ENCODE results near the gene NRG2.

NRG2 gene

DNA sequence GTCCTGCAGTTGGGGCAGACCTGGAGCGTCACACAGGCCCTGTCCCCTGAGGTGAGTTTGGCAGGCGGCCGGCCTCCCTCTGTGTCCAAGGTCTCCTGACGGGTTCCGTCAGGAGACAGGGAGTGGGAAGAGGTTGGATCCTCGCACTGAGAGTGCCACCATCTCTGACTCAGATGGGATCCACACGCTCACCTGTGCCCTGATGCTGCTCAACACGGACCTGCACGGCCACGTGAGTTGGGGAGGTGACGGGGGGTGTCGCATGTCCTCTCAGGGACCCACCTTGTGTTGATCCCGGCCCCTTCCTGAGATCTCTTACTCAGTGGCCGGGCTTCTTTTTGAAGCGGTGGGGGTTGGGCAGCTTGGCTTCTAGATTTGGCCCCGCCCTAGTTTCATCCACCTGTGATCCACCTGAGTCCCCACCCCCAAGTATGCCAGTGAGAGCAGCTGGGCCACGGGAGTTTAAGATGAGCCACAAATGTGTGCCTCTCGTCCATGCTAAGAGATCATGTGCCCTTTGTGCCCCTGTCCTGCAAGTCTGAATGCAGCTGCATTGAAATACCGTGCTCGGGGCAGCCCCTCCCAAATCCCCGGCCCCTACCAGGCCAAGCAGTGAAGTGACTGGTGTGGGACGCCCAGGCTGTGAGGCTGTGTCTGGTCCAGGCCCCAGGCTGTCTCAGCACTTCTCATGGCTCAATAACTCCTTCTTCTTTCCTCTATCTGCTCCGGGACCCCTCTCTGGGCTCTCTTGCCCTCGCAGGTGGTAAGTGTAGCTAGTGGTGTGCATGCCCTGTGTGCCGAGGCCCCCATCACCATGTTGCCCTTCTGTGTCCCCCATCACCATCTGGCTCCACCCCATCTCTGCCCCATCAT is 220.3 kb downstream of the NRG2 start:
- no peaks in the 10 kb centered on the region for H3K36me3 ChIP-seq (ENCODE audit: control insufficient read depth, low read length)
- H4K20me1 ChIP-seq (ENCODE audit: control insufficient read depth, insufficient read depth, low read depth, low read length) = no peaks in the 10 kb centered on the region
- H3K4me1 ChIP-seq (ENCODE audit: control insufficient read depth, low read length) = no peaks in the 10 kb centered on the region
- H3K27me3 ChIP-seq (ENCODE audit: control insufficient read depth, low read length) = peaks cover 11% of the 10 kb centered on the region; the same call in 1 of the 2 replicates
- H3K4me3 ChIP-seq (ENCODE audit: low read length) = no peak overlapping the region
- no peaks in the 10 kb centered on the region for H3K9me3 ChIP-seq (ENCODE audit: control insufficient read depth, insufficient read depth, low read length)
- H3F3A ChIP-seq (ENCODE audit: control insufficient read depth, insufficient read depth) = no peaks in the 10 kb centered on the region
- no peaks in the 10 kb centered on the region for H3K79me2 ChIP-seq (ENCODE audit: control insufficient read depth, low read length)
- TF ChIP-seq EZH2phosphoT487 (IDR thresholded peaks at IDR 0.05; ENCODE audit: borderline replicate concordance, low read length) = no peak
- TF ChIP-seq, protein P1, sequence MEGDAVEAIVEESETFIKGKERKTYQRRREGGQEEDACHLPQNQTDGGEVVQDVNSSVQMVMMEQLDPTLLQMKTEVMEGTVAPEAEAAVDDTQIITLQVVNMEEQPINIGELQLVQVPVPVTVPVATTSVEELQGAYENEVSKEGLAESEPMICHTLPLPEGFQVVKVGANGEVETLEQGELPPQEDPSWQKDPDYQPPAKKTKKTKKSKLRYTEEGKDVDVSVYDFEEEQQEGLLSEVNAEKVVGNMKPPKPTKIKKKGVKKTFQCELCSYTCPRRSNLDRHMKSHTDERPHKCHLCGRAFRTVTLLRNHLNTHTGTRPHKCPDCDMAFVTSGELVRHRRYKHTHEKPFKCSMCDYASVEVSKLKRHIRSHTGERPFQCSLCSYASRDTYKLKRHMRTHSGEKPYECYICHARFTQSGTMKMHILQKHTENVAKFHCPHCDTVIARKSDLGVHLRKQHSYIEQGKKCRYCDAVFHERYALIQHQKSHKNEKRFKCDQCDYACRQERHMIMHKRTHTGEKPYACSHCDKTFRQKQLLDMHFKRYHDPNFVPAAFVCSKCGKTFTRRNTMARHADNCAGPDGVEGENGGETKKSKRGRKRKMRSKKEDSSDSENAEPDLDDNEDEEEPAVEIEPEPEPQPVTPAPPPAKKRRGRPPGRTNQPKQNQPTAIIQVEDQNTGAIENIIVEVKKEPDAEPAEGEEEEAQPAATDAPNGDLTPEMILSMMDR (IDR thresholded peaks at IDR 0.05; ENCODE audit: low read depth, low read length, poor library complexity, severe bottlenecking) = no peak
- H3K4me2 ChIP-seq (ENCODE audit: low read length) = no peak overlapping the region
- no peaks in the 10 kb centered on the region for H3K9me2 ChIP-seq (replicated peaks; ENCODE audit: control insufficient read depth, low read length)
- no peak overlapping the region for H3K27ac ChIP-seq (ENCODE audit: low read depth, low read length)

- H3K9me2 ChIP-seq (replicated peaks; ENCODE audit: control insufficient read depth, low read length) = no peaks in the 10 kb centered on the region
- no peak overlapping the region for H3K4me3 ChIP-seq (ENCODE audit: low read length)
- H4K20me1 ChIP-seq (ENCODE audit: control insufficient read depth, insufficient read depth, low read depth, low read length) = no peaks in the 10 kb centered on the region
- peaks cover 12% of the 10 kb centered on the region; the same call in 1 of the 2 replicates for H3K27me3 ChIP-seq (ENCODE audit: control insufficient read depth, low read length)
- H3K36me3 ChIP-seq (ENCODE audit: control insufficient read depth, low read length) = no peaks in the 10 kb centered on the region
- no peaks in the 10 kb centered on the region for H3K9me3 ChIP-seq (ENCODE audit: control insufficient read depth, insufficient read depth, low read length)
- TF ChIP-seq, protein P1 (IDR thresholded peaks at IDR 0.05; ENCODE audit: low read depth, low read length, poor library complexity, severe bottlenecking) = no peak
- no peak for TF ChIP-seq EZH2phosphoT487 (IDR thresholded peaks at IDR 0.05; ENCODE audit: borderline replicate concordance, low read length)
- no peaks in the 10 kb centered on the region for H3K4me1 ChIP-seq (ENCODE audit: control insufficient read depth, low read length)
- no peak overlapping the region for H3K4me2 ChIP-seq (ENCODE audit: low read length)
- H3F3A ChIP-seq (ENCODE audit: control insufficient read depth, insufficient read depth) = no peaks in the 10 kb centered on the region
- H3K27ac ChIP-seq (ENCODE audit: low read depth, low read length) = no peak overlapping the region
- no peaks in the 10 kb centered on the region for H3K79me2 ChIP-seq (ENCODE audit: control insufficient read depth, low read length)
These were observed 221.1 kb downstream of the NRG2 start for GRCh38 chr5:139821806-139822552.

DNA sequence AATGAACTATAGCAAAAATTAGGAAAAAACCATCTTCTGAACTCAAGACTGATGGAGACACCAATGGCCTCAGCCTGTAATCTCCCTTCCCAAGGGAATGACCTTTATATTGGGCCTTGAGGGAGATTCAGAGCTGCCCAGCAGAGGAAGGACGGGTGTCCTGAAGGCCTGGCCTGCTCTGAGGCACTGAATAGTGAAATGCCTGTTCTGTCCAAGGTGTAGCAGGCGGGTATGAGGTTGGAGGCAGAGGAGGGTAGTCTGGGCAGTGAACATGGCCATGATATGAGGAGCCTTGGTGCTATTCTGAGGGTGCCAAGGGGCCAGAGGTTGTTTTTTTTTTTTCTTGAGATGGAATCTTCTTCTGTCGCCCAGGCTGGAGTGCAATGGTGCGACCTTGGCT is 222.5 kb downstream of the NRG2 start:
- no peaks in the 10 kb centered on the region for H4K20me1 ChIP-seq (ENCODE audit: control insufficient read depth, insufficient read depth, low read depth, low read length)
- H3K9me2 ChIP-seq (replicated peaks; ENCODE audit: control insufficient read depth, low read length) = no peaks in the 10 kb centered on the region
- H3K4me1 ChIP-seq (ENCODE audit: control insufficient read depth, low read length) = no peaks in the 10 kb centered on the region

More for the DNA sequence above, 222.5 kb downstream of the NRG2 start:
- no peak overlapping the region for H3K4me3 ChIP-seq (ENCODE audit: low read length)
- no peaks in the 10 kb centered on the region for H3K79me2 ChIP-seq (ENCODE audit: control insufficient read depth, low read length)
- no peaks in the 10 kb centered on the region for H3K36me3 ChIP-seq (ENCODE audit: control insufficient read depth, low read length)
- no peak for TF ChIP-seq EZH2phosphoT487 (IDR thresholded peaks at IDR 0.05; ENCODE audit: borderline replicate concordance, low read length)
- TF ChIP-seq, protein P1 (IDR thresholded peaks at IDR 0.05; ENCODE audit: low read depth, low read length, poor library complexity, severe bottlenecking) = no peak
- H3K27me3 ChIP-seq (ENCODE audit: control insufficient read depth, low read length) = peaks cover 8% of the 10 kb centered on the region; the same call in 1 of the 2 replicates
- H3K4me2 ChIP-seq (ENCODE audit: low read length) = no peak overlapping the region
- no peaks in the 10 kb centered on the region for H3K9me3 ChIP-seq (ENCODE audit: control insufficient read depth, insufficient read depth, low read length)
- H3F3A ChIP-seq (ENCODE audit: control insufficient read depth, insufficient read depth) = no peaks in the 10 kb centered on the region
- H3K27ac ChIP-seq (ENCODE audit: low read depth, low read length) = no peak overlapping the region
